Neural cell (in vitro differentiated cells): Measurements from ENCODE around the gene SPRN. TPM values are rescaled to one million over a fixed set of nuclear protein-coding genes. Genes with fewer than 3 reads are reported as not detected.

Source experiments
- H2AFZ ChIP-seq: fragments of 200-600, 300-800 bp; sonication (generic), shearing (Covaris generic); 2 replicates; pipeline ENCODE4 v1.6.0; 2014; ENCODE audit warnings: low read depth, mild to moderate bottlenecking, antibody characterized with exemption, low read length, moderate library complexity
- H3F3A ChIP-seq: fragments of 200-600 bp; shearing (Covaris generic); 2 replicates; pipeline ENCODE4 v1.6.1; 2016; ENCODE audit warnings: mild to moderate bottlenecking, moderate library complexity, mixed read lengths, antibody characterized with exemption, low read length; ENCODE audit not compliant: insufficient read depth, poor library complexity, severe bottlenecking
- H3K27ac ChIP-seq: fragments of 200-600, 300-800 bp; sonication (generic), shearing (Covaris generic); 2 replicates; pipeline ENCODE4 v1.5.1; 2014; ENCODE audit warnings: mild to moderate bottlenecking, low read length, moderate library complexity
- H3K27me3 ChIP-seq: fragments of 300-800, 200-600 bp; sonication (generic), shearing (Covaris generic); 2 replicates; pipeline ENCODE4 v1.6.0; 2014; ENCODE audit warnings: mild to moderate bottlenecking, low read depth, low read length, moderate library complexity; ENCODE audit not compliant: insufficient read depth
- H3K36me3 ChIP-seq: fragments of 300-800, 200-600 bp; sonication (generic), shearing (Covaris generic); 2 replicates; pipeline ENCODE4 v1.5.1; 2014; ENCODE audit warnings: mild to moderate bottlenecking, antibody characterized with exemption, low read length, moderate library complexity; ENCODE audit not compliant: insufficient read depth
- H3K4me2 ChIP-seq: fragments of 300-800, 200-600 bp; sonication (generic), shearing (Covaris generic); 2 replicates; pipeline ENCODE4 v1.6.0; 2014; ENCODE audit warnings: mild to moderate bottlenecking, low read length
- H3K4me3 ChIP-seq: fragments of 300-800, 200-600 bp; sonication (generic), shearing (Covaris generic); 2 replicates; pipeline ENCODE4 v1.5.1; 2014; ENCODE audit warnings: mild to moderate bottlenecking, low read length, moderate library complexity
- H3K79me2 ChIP-seq: fragments of 200-600 bp; shearing (Covaris generic); replicated peaks from 2 replicates; pipeline ENCODE4 v1.6.0; 2014; ENCODE audit warnings: mild to moderate bottlenecking, low read length, moderate library complexity; ENCODE audit not compliant: insufficient read depth
- H3K9ac ChIP-seq: fragments of 300-800, 200-600 bp; sonication (generic), shearing (Covaris generic); 2 replicates; pipeline ENCODE4 v1.6.1; 2016; ENCODE audit warnings: mild to moderate bottlenecking, low read length, mixed read lengths
- H3K9me2 ChIP-seq: fragments of 200-600 bp; shearing (Covaris generic); 2 replicates; pipeline ENCODE4 v1.6.1; 2016; ENCODE audit warnings: mild to moderate bottlenecking, low read length, mixed read lengths; ENCODE audit not compliant: insufficient read depth
- H3K9me3 ChIP-seq: fragments of 200-600, 300-800 bp; sonication (generic), shearing (Covaris generic); 2 replicates; pipeline ENCODE4 v1.6.1; 2016; ENCODE audit warnings: mild to moderate bottlenecking, mixed run types, low read length, moderate library complexity, mixed read lengths
- H4K20me1 ChIP-seq: fragments of 200-600 bp; shearing (Covaris generic); 2 replicates; pipeline ENCODE4 v1.6.1; 2016; ENCODE audit warnings: mild to moderate bottlenecking, mixed run types; ENCODE audit not compliant: insufficient read depth
- CTCF ChIP-seq: fragments of 450-650 bp; IDR thresholded peaks from 2 replicates; pipeline ENCODE4 v1.5.1; 2014; ENCODE audit warnings: antibody characterized with exemption, mild to moderate bottlenecking, moderate library complexity; ENCODE audit not compliant: poor library complexity, severe bottlenecking
- EP300 ChIP-seq: fragments of 450-650 bp; conservative IDR thresholded peaks from 2 replicates; pipeline ENCODE4 v1.6.1; 2014; ENCODE audit warnings: antibody characterized with exemption, mild to moderate bottlenecking, moderate library complexity; ENCODE audit not compliant: poor library complexity, severe bottlenecking
- EZH2 ChIP-seq: fragments of 200-600, 300-800 bp; shearing (Covaris generic), sonication (generic); IDR thresholded peaks from 2 replicates; pipeline ENCODE4 v1.6.1; 2014; ENCODE audit warnings: antibody characterized with exemption, low read length, borderline replicate concordance, mild to moderate bottlenecking; ENCODE audit not compliant: insufficient read depth, poor library complexity, severe bottlenecking
- MXI1 ChIP-seq: fragments of 450-650 bp; conservative IDR thresholded peaks from 2 replicates; pipeline ENCODE4 v1.6.1; 2014; ENCODE audit warnings: antibody characterized with exemption, mild to moderate bottlenecking; ENCODE audit not compliant: poor library complexity, severe bottlenecking
- POLR2AphosphoS5 ChIP-seq: IDR thresholded peaks from 2 replicates; pipeline ENCODE4 v1.6.1; 2012
- RAD21 ChIP-seq: fragments of 450-650 bp; conservative IDR thresholded peaks from 2 replicates; pipeline ENCODE4 v1.6.1; 2014; ENCODE audit warnings: antibody characterized with exemption, mild to moderate bottlenecking, moderate library complexity
- REST ChIP-seq: IDR thresholded peaks from 2 replicates; pipeline ENCODE4 v1.6.1; 2012; ENCODE audit warnings: borderline replicate concordance
- SMC3 ChIP-seq: fragments of 450-650 bp; conservative IDR thresholded peaks from 2 replicates; pipeline ENCODE4 v1.6.1; 2014; ENCODE audit warnings: antibody characterized with exemption, mild to moderate bottlenecking, moderate library complexity; ENCODE audit not compliant: poor library complexity
- TAF1 ChIP-seq: IDR thresholded peaks from 2 replicates; pipeline ENCODE4 v1.6.1; 2012; ENCODE audit warnings: low read depth
- polyA plus RNA-seq: library from polyadenylated mRNA; depleted of rRNA; stranded (reverse); fragments of >200 nt; gene quantifications from 2 replicates; pipeline ENCODE4 v1.2.3, GENCODE V29; 2014

SPRN gene
- polyA plus RNA-seq, 1 donor from 2014 or later, result 1.1 TPM

GRCh38 chr10:133394064-133394663 is 30.3 kb downstream of the SPRN start, which contains the start of gene MTG1:
Gene MTG1, plus strand, starts transcription at chr10:133394157. Its CDS starts 64 bp downstream, at chr10:133394221.
- H3K36me3 ChIP-seq, result no peaks in the 10 kb centered on the region
- H3F3A ChIP-seq, result no peaks in the 10 kb centered on the region
- peak within 1 kb of the TSS; percentile 89 for H3K4me2 ChIP-seq
- peaks cover 6% of the 10 kb centered on the region for H3K79me2 ChIP-seq
- TF ChIP-seq REST (peak; percentile 51), SMC3 (peak; percentile 53), CTCF (peak; percentile 55), POLR2AphosphoS5 (peak; percentile 88), EP300 (peak; percentile 63), EZH2 (no peak), RAD21 (peak; percentile 44), MXI1 (peak; percentile 97), TAF1 (peak; percentile 45)
- H3K9me2 ChIP-seq, result no peaks in the 10 kb centered on the region
- peak within 1 kb of the TSS; percentile 85 for H3K9ac ChIP-seq
- peak within 1 kb of the TSS; percentile 99 for H3K4me3 ChIP-seq
- no peaks in the 10 kb centered on the region for H3K27me3 ChIP-seq
- peak within 1 kb of the TSS; percentile 78 for H3K27ac ChIP-seq
- peak within 1 kb of the TSS; percentile 83 for H2AFZ ChIP-seq
- H3K9me3 ChIP-seq, result no peaks in the 10 kb centered on the region
- no peaks in the 10 kb centered on the region for H4K20me1 ChIP-seq

- H3K36me3 ChIP-seq, result no peaks in the 10 kb centered on the region
- peak overlapping the region; percentile 54 for H3K27ac ChIP-seq
- peak overlapping the region; percentile 42 for H2AFZ ChIP-seq
- H3K9me3 ChIP-seq, result no peaks in the 10 kb centered on the region
- H3K27me3 ChIP-seq, result no peaks in the 10 kb centered on the region
- H3K4me2 ChIP-seq, result peak overlapping the region; percentile 31
- no peaks in the 10 kb centered on the region for H3F3A ChIP-seq
- H3K9ac ChIP-seq, result peak overlapping the region; percentile 85
- no peak for TF ChIP-seq EZH2
- no peak for TF ChIP-seq POLR2AphosphoS5
- TF ChIP-seq CTCF, result no peak
- TF ChIP-seq TAF1, result no peak
- no peaks in the 10 kb centered on the region for H3K9me2 ChIP-seq
- no peaks in the 10 kb centered on the region for H4K20me1 ChIP-seq
- H3K4me3 ChIP-seq, result peak overlapping the region; percentile 99
- peaks cover 6% of the 10 kb centered on the region for H3K79me2 ChIP-seq
These were observed 30.9 kb downstream of the SPRN start for GRCh38 chr10:133393401-133394063.
